Measurements from ENCODE around the gene LSS.

DNA sequence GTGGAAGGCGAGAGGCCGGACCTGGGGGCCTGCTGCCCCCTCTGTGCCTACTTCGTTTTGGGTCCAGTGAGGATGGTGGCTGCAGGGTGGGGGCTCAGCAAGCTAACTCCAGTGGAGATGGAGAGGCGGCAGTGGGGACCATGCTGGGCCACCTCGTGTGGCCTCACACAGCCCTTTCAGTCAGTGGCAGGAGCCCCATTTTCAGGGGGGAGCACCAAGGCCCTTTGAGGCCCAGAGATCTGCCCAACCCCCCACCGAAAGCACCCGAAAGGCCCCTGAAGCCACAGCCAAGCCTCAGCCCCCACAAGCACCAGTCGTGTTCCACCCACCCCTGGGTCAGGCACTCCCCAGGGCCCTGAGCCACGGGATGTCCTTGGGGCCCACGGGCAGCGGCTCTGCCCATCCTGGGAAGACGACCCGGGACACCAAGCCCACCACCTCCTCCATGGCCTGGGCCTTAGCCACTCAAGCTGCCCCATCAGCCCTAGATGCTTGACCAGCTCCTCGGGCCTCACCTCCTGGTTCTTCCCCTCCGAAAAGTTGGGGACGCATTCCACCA lies 73.5 kb downstream of the LSS start:
- TF ChIP-seq, protein P1, sequence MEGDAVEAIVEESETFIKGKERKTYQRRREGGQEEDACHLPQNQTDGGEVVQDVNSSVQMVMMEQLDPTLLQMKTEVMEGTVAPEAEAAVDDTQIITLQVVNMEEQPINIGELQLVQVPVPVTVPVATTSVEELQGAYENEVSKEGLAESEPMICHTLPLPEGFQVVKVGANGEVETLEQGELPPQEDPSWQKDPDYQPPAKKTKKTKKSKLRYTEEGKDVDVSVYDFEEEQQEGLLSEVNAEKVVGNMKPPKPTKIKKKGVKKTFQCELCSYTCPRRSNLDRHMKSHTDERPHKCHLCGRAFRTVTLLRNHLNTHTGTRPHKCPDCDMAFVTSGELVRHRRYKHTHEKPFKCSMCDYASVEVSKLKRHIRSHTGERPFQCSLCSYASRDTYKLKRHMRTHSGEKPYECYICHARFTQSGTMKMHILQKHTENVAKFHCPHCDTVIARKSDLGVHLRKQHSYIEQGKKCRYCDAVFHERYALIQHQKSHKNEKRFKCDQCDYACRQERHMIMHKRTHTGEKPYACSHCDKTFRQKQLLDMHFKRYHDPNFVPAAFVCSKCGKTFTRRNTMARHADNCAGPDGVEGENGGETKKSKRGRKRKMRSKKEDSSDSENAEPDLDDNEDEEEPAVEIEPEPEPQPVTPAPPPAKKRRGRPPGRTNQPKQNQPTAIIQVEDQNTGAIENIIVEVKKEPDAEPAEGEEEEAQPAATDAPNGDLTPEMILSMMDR (conservative IDR thresholded peaks at IDR 0.05; ENCODE audit: low read depth, low read length) = no peak
- no peak for TF ChIP-seq EZH2 (IDR thresholded peaks at IDR 0.05; ENCODE audit: low read length, unreplicated experiment)
- TF ChIP-seq EZH2phosphoT487 (IDR thresholded peaks at IDR 0.05; ENCODE audit: borderline replicate concordance, low read length) = no peak
